Transverse colon (tissue), 4 donors: ENCODE results near the gene INTS11.

ENCODE experiments used
- POLR2AphosphoS5 ChIP-seq, 3 donors: sonication (generic); formaldehyde crosslinking; IDR thresholded peaks; one replicate each; pipeline ENCODE4 v1.6.1; 2016; ENCODE audit warnings: antibody characterized with exemption in 3 of 3
- TF ChIP-seq, protein P1 (sequence below), 5 experiments: fragments of 200-600 bp in 3 of 5; fragments of 450-650 bp in 2 of 5; sonication (generic) in 3 of 5; IDR thresholded peaks; 1 replicate in 2 of 5; 2 replicates in 3 of 5; pipeline ENCODE4 v1.5.1; 2016 to 2017; ENCODE audit warnings: antibody characterized with exemption in 5 of 5, inconsistent platforms in 3 of 5, mild to moderate bottlenecking in 2 of 5, moderate library complexity in 1 of 5

DNA sequence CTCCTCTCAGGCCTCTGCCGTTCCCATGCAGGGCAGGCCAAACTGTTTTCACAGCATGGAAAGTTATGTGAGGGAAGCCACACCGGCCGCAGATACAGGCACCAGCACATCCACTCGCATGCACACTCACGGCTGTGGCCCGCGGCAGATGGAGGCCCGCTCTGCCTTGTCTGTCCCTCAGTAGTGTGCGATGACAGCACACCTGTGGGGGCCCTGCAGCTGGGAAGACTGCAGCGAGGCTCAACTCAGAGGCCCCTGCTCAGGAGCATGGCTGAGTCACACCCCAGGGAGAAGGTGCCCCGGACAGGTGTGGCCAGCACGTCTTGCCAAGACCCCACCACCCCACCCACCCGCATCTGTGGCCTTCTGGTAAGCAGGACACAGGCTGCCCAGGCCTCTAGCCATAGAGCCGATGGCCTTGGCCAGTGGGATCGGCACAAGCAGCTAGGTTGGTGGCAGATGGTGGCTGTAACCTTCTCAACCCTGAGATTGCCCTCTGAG, 49.5 kb downstream of the INTS11 start:
- TF ChIP-seq, protein P1, sequence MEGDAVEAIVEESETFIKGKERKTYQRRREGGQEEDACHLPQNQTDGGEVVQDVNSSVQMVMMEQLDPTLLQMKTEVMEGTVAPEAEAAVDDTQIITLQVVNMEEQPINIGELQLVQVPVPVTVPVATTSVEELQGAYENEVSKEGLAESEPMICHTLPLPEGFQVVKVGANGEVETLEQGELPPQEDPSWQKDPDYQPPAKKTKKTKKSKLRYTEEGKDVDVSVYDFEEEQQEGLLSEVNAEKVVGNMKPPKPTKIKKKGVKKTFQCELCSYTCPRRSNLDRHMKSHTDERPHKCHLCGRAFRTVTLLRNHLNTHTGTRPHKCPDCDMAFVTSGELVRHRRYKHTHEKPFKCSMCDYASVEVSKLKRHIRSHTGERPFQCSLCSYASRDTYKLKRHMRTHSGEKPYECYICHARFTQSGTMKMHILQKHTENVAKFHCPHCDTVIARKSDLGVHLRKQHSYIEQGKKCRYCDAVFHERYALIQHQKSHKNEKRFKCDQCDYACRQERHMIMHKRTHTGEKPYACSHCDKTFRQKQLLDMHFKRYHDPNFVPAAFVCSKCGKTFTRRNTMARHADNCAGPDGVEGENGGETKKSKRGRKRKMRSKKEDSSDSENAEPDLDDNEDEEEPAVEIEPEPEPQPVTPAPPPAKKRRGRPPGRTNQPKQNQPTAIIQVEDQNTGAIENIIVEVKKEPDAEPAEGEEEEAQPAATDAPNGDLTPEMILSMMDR (IDR thresholded peaks at IDR 0.05): no peak
- TF ChIP-seq POLR2AphosphoS5 (IDR thresholded peaks at IDR 0.05): no peak
